PC-3 (cell line): Measurements from ENCODE around the gene TMEM130. TPM values are rescaled to one million over a fixed set of nuclear protein-coding genes. Genes with fewer than 3 reads are reported as not detected.

Source experiments
- ATAC-seq: fragments of 200-7000 bp; cut with Tn5 transposase; 2 replicates; pipeline ENCODE4 v1.9.1; 2020; ENCODE audit warnings: mild to moderate bottlenecking, moderate library complexity
- BruUV-seq: library from RNA; stranded (reverse); fragments of 400-500 nt; replicated peaks from 2 replicates; lab custom pipeline; 2021; lab: Mats Ljungman, UMichigan
- CTCF ChIA-PET: fragments of 300-600 bp; sonication (Branson Sonifier 250); formaldehyde crosslinking; loops from one replicate; lab custom pipeline; 2022; ENCODE audit warnings: antibody characterized with exemption; lab: Charles Lee
- POLR2A ChIA-PET: fragments of 300-600 bp; sonication (Branson Sonifier 250); formaldehyde crosslinking; loops from one replicate; lab custom pipeline; 2022; ENCODE audit warnings: antibody characterized with exemption; ENCODE audit not compliant: unreplicated experiment; lab: Charles Lee
- DNase-seq: peaks from one replicate; pipeline ENCODE4 v3.0.0-alpha.2; 2015
- H2AFZ ChIP-seq: fragments of 300-600 bp; sonication (generic); 2 replicates; pipeline ENCODE4 v1.6.0; 2016; ENCODE audit warnings: antibody characterized with exemption, low read length
- H3F3A ChIP-seq: fragments of 300-600 bp; sonication (generic); one replicate; pipeline ENCODE4 v1.6.0; 2017; ENCODE audit warnings: antibody characterized with exemption, low read length, control low read depth, mild to moderate bottlenecking; ENCODE audit not compliant: unreplicated experiment
- H3K27ac ChIP-seq: fragments of 300-600 bp; sonication (generic); 2 replicates; pipeline ENCODE4 v1.5.1; 2016; ENCODE audit warnings: mild to moderate bottlenecking, low read length
- H3K27me3 ChIP-seq: fragments of 300-600 bp; sonication (generic); 2 replicates; pipeline ENCODE4 v1.6.1; 2016; ENCODE audit warnings: low read length, mixed read lengths
- H3K36me3 ChIP-seq: fragments of 300-600 bp; sonication (generic); 2 replicates; pipeline ENCODE4 v1.6.1; 2016; ENCODE audit warnings: low read depth, mixed run types, low read length, mixed read lengths
- H3K4me1 ChIP-seq: fragments of 300-600 bp; sonication (generic); 2 replicates; pipeline ENCODE4 v1.5.1; 2016; ENCODE audit warnings: low read length; ENCODE audit not compliant: insufficient read depth
- H3K4me2 ChIP-seq: fragments of 300-600 bp; sonication (generic); 2 replicates; pipeline ENCODE4 v1.6.0; 2016; ENCODE audit warnings: low read length
- H3K4me3 ChIP-seq: fragments of 300-600 bp; sonication (generic); 2 replicates; pipeline ENCODE4 v1.5.1; 2016; ENCODE audit warnings: mild to moderate bottlenecking, low read length, mixed read lengths
- H3K79me2 ChIP-seq: fragments of 300-600 bp; sonication (generic); 2 replicates; pipeline ENCODE4 v1.6.1; 2017; ENCODE audit warnings: low read length, mixed read lengths
- H3K9ac ChIP-seq: fragments of 300-600 bp; sonication (generic); 2 replicates; pipeline ENCODE4 v1.6.0; 2016; ENCODE audit warnings: mild to moderate bottlenecking, low read length
- H3K9me2 ChIP-seq: fragments of 300-600 bp; sonication (generic); replicated peaks from 2 replicates; pipeline ENCODE4 v1.6.1; 2016; ENCODE audit warnings: mixed run types, low read length, mixed read lengths
- H3K9me3 ChIP-seq: fragments of 300-600 bp; sonication (generic); 2 replicates; pipeline ENCODE4 v1.6.1; 2016; ENCODE audit warnings: low read length, mixed read lengths
- H4K20me1 ChIP-seq: fragments of 300-600 bp; sonication (generic); 2 replicates; pipeline ENCODE4 v1.6.1; 2016; ENCODE audit warnings: low read length, mixed read lengths
- CTCF ChIP-seq: fragments of 300-600 bp; sonication (generic); conservative IDR thresholded peaks from 2 replicates; pipeline ENCODE4 v1.5.1; 2017; ENCODE audit warnings: antibody characterized with exemption, low read depth, mild to moderate bottlenecking, low read length
- EZH2 ChIP-seq: fragments of 300-600 bp; sonication (generic); IDR thresholded peaks from one replicate; pipeline ENCODE4 v1.6.1; 2017; ENCODE audit warnings: antibody characterized with exemption, mild to moderate bottlenecking, low read length; ENCODE audit not compliant: unreplicated experiment
- EZH2phosphoT487 ChIP-seq: fragments of 300-600 bp; sonication (generic); IDR thresholded peaks from 2 replicates; pipeline ENCODE4 v1.6.1; 2018; ENCODE audit warnings: mild to moderate bottlenecking, antibody characterized with exemption, low read length, borderline replicate concordance
- intact Hi-C: fragments of 100-400 bp; cut with micrococcal nuclease; formaldehyde crosslinking; loops from 2 replicates; pipeline ENCODE4 v1.9.0; 2023
- total RNA-seq: library from RNA; depleted of rRNA; stranded (reverse); fragments of >200 nt; gene quantifications from 2 replicates; pipeline ENCODE4 v1.2.3, GENCODE V29; 2014

Gene TMEM130
- total RNA-seq, 1 experiment from 2014 or later = not detected

- Histone ChIP-seq H3K27me3 (no peaks in the 10 kb centered on the region), H3K9me3 (no peaks in the 10 kb centered on the region), H4K20me1 (no peaks in the 10 kb centered on the region), H3K79me2 (no peaks in the 10 kb centered on the region), H3F3A (no peaks in the 10 kb centered on the region), H3K27ac (no peak overlapping the region), H3K9me2 (no peaks in the 10 kb centered on the region), H3K4me2 (no peak overlapping the region), H3K4me3 (no peak overlapping the region), H2AFZ (no peak overlapping the region), H3K9ac (no peak overlapping the region), H3K36me3 (no peaks in the 10 kb centered on the region; the same call in 1 of the 2 replicates), H3K4me1 (no peaks in the 10 kb centered on the region)
- no peak for ATAC-seq
- intact Hi-C loops = no loop called here
- no TSS peak for BruUV-seq
- POLR2A ChIA-PET = no interaction called here
- TF ChIP-seq CTCF (no peak), EZH2phosphoT487 (no peak), EZH2 (no peak)
- CTCF ChIA-PET = no interaction called here
- DNase-seq = no peak
Observed at GRCh38 chr7:98828368-98828767, 41.4 kb downstream of the TMEM130 start.

- Histone ChIP-seq H4K20me1 (no peaks in the 10 kb centered on the region), H3K4me1 (peaks cover 9% of the 10 kb centered on the region), H3K36me3 (no peaks in the 10 kb centered on the region; the same call in 1 of the 2 replicates), H3K9me3 (no peaks in the 10 kb centered on the region), H3K27me3 (no peaks in the 10 kb centered on the region), H3K9ac (no peak overlapping the region), H3K9me2 (no peaks in the 10 kb centered on the region), H2AFZ (no peak overlapping the region), H3K79me2 (no peaks in the 10 kb centered on the region), H3F3A (no peaks in the 10 kb centered on the region), H3K4me2 (no peak overlapping the region), H3K4me3 (no peak overlapping the region), H3K27ac (no peak overlapping the region)
- no peak for ATAC-seq
- TF ChIP-seq EZH2phosphoT487 = no peak
- TF ChIP-seq CTCF = no peak
- TF ChIP-seq EZH2 = no peak
- intact Hi-C loops = no loop called here
- no peak for DNase-seq
- ChIA-PET POLR2A (no interaction called here), CTCF (no interaction called here)
- no TSS peak for BruUV-seq
Observed at GRCh38 chr7:98827258-98827657, 42.6 kb downstream of the TMEM130 start.

- intact Hi-C loops = no loop called here
- Histone ChIP-seq H4K20me1 (no peaks in the 10 kb centered on the region), H3K9ac (no peak overlapping the region), H3K79me2 (no peaks in the 10 kb centered on the region), H3K9me2 (no peaks in the 10 kb centered on the region), H3K9me3 (no peaks in the 10 kb centered on the region), H3K4me1 (peaks cover 11% of the 10 kb centered on the region), H3K4me3 (no peak overlapping the region), H2AFZ (no peak overlapping the region), H3F3A (no peaks in the 10 kb centered on the region), H3K27ac (no peak overlapping the region), H3K27me3 (no peaks in the 10 kb centered on the region), H3K4me2 (no peak overlapping the region), H3K36me3 (no peaks in the 10 kb centered on the region; the same call in 1 of the 2 replicates)
- POLR2A ChIA-PET = no interaction called here
- CTCF ChIA-PET = no interaction called here
- TF ChIP-seq EZH2phosphoT487 (no peak), CTCF (0 out of 2 replicates have a peak, but pooled peaks have one; percentile 9)
- BruUV-seq = no TSS peak
- DNase-seq = peak; percentile 13
- ATAC-seq = peak; percentile 60
Observed at GRCh38 chr7:98826811-98827231, 43.0 kb downstream of the TMEM130 start.
